ENCODE results near the gene EN2.

The EN2 gene

GRCh38 chr7:155450970-155451801, 6.7 kb upstream of the EN2 start:
- no peak for DNase-seq (ENCODE audit: low read depth in 2 of 2)

- DNase-seq (ENCODE audit: low read depth in 2 of 2) = no peak
Measured at GRCh38 chr7:155451840-155452239, 6.1 kb upstream of the EN2 start.

- no peak for DNase-seq (ENCODE audit: low read depth in 2 of 2)
Measured at GRCh38 chr7:155452505-155453295, 5.2 kb upstream of the EN2 start.

GRCh38 chr7:155453296-155454182, 4.4 kb upstream of the EN2 start:
- no peak for DNase-seq (ENCODE audit: low read depth in 2 of 2)

- DNase-seq (ENCODE audit: low read depth in 2 of 2) = no peak
Measured at GRCh38 chr7:155454183-155455112, 3.5 kb upstream of the EN2 start.

GRCh38 chr7:155455132-155455693, 2.7 kb upstream of the EN2 start:
- no peak for DNase-seq (ENCODE audit: low read depth in 2 of 2)

- DNase-seq (ENCODE audit: low read depth in 2 of 2) = no peak
Measured at GRCh38 chr7:155455776-155456737, 1.9 kb upstream of the EN2 start.

- peak; percentile 10 to 11 for DNase-seq (ENCODE audit: low read depth in 2 of 2)
Measured at GRCh38 chr7:155456738-155457543, 988 bp upstream of the EN2 start.

GRCh38 chr7:155457544-155458110, 302 bp upstream of the EN2 start:
- DNase-seq (ENCODE audit: low read depth in 2 of 2) = no peak

GRCh38 chr7:155458878-155459699, 1.2 kb downstream of the EN2 start:
- DNase-seq (ENCODE audit: low read depth in 2 of 2) = no peak

- no peak for DNase-seq (ENCODE audit: low read depth in 2 of 2)
Measured at GRCh38 chr7:155459700-155460461, 2.0 kb downstream of the EN2 start.

GRCh38 chr7:155460926-155461613, 3.1 kb downstream of the EN2 start:
- no peak for DNase-seq (ENCODE audit: low read depth in 2 of 2)

GRCh38 chr7:155461631-155462030, 3.7 kb downstream of the EN2 start:
- no peak for DNase-seq (ENCODE audit: low read depth in 2 of 2)

GRCh38 chr7:155462163-155462735, 4.3 kb downstream of the EN2 start:
- no peak for DNase-seq (ENCODE audit: low read depth in 2 of 2)

GRCh38 chr7:155463114-155463811, 5.3 kb downstream of the EN2 start:
- no peak for DNase-seq (ENCODE audit: low read depth in 2 of 2)

Data from stimulated activated CD8-positive, alpha-beta memory T cell treated with anti-CD3 and anti-CD28 coated beads, Interleukin-15, amount 100 ng/mL, for 4 hours (primary cell).